HCT116 (cell line): ENCODE measurements around the gene RNF215.
"Not testable (repeated sequence)": the region's sequence is repeated elsewhere in the genome, so short reads cannot be mapped to it uniquely, and the experiment has no call there.

Source experiments
- EZH2phosphoT487 ChIP-seq: fragments of 200-600 bp; IDR thresholded peaks from 2 replicates; pipeline ENCODE4 v1.6.1; 2018; ENCODE audit warnings: antibody characterized with exemption, borderline replicate concordance
- RAD21 ChIP-seq: IDR thresholded peaks from 2 replicates; pipeline ENCODE4 v1.6.1; 2012; ENCODE audit warnings: low read depth, mild to moderate bottlenecking
- REST ChIP-seq: IDR thresholded peaks from 2 replicates; pipeline ENCODE4 v1.6.1; 2012; ENCODE audit warnings: low read depth
- SP1 ChIP-seq: IDR thresholded peaks from 2 replicates; pipeline ENCODE4 v1.6.1; 2012; ENCODE audit warnings: low read depth
- TF ChIP-seq, protein P1 (sequence below), 3 experiments: fragments of 200-600 bp in 1 of 3; sonication (generic) in 1 of 3; IDR thresholded peaks in 2 of 3; conservative IDR thresholded peaks in 1 of 3; 2 replicates each; pipeline ENCODE4 v1.5.1; 2012 to 2017; ENCODE audit warnings: low read depth in 2 of 3, low read length in 2 of 3, antibody characterized with exemption in 1 of 3, borderline replicate concordance in 1 of 3, control low read depth in 1 of 3, mild to moderate bottlenecking in 1 of 3, mixed read lengths in 1 of 3, mixed run types in 1 of 3, moderate library complexity in 1 of 3; ENCODE audit not compliant: insufficient read depth in 1 of 3

DNA sequence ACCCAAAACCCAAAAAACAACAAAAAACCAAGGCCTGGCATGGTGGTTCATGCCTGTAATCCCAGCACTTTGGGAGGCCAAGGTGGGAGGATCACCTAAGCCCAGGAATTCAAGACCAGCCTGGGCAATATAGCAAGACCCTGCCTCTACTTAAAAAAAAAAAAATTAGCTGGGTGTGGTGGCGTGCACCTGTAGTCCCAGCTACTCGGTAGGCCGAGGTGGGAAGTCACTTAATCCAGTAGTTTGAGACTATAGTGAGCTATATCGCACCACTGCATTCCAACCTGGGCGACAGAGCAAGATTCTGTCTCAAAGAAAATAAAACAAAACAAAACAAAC lies 15.5 kb upstream of the RNF215 start:
- not testable (repeated sequence) for TF ChIP-seq REST, RAD21, EZH2phosphoT487, SP1
- TF ChIP-seq, protein P1, sequence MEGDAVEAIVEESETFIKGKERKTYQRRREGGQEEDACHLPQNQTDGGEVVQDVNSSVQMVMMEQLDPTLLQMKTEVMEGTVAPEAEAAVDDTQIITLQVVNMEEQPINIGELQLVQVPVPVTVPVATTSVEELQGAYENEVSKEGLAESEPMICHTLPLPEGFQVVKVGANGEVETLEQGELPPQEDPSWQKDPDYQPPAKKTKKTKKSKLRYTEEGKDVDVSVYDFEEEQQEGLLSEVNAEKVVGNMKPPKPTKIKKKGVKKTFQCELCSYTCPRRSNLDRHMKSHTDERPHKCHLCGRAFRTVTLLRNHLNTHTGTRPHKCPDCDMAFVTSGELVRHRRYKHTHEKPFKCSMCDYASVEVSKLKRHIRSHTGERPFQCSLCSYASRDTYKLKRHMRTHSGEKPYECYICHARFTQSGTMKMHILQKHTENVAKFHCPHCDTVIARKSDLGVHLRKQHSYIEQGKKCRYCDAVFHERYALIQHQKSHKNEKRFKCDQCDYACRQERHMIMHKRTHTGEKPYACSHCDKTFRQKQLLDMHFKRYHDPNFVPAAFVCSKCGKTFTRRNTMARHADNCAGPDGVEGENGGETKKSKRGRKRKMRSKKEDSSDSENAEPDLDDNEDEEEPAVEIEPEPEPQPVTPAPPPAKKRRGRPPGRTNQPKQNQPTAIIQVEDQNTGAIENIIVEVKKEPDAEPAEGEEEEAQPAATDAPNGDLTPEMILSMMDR (IDR thresholded peaks at IDR 0.05 in 2 of 3, conservative IDR thresholded peaks at IDR 0.05 in 1 of 3; ENCODE audit: borderline replicate concordance in 1 of 3, insufficient read depth in 1 of 3, low read depth in 2 of 3, low read length in 2 of 3) = not testable (repeated sequence)
